HG03520 (cell line): ENCODE results near the gene MYO18B.

Experiments
- ATAC-seq: cut with Tn5 transposase; IDR thresholded peaks from one replicate; pipeline ENCODE4 v1.9.1; 2021; ENCODE audit warnings: mild to moderate bottlenecking, moderate library complexity; ENCODE audit not compliant: unreplicated experiment

Gene MYO18B

GRCh38 chr22:25747245-25747944 is 5.4 kb downstream of the MYO18B start:
- ATAC-seq: no peak

- ATAC-seq: no peak
Observed at GRCh38 chr22:25748140-25748539, 6.2 kb downstream of the MYO18B start.

GRCh38 chr22:25748704-25749103 is 6.7 kb downstream of the MYO18B start:
- ATAC-seq: no peak

GRCh38 chr22:25749420-25750169 is 7.6 kb downstream of the MYO18B start:
- ATAC-seq: peak; percentile 65

- ATAC-seq: no peak
Observed at GRCh38 chr22:25750569-25751173, 8.7 kb downstream of the MYO18B start.

GRCh38 chr22:25751174-25751581 is 9.2 kb downstream of the MYO18B start:
- ATAC-seq: no peak

- no peak for ATAC-seq
Observed at GRCh38 chr22:25752615-25753214, 10.7 kb downstream of the MYO18B start.

- ATAC-seq: no peak
Observed at GRCh38 chr22:25753252-25753651, 11.3 kb downstream of the MYO18B start.

GRCh38 chr22:25754527-25755202 is 12.7 kb downstream of the MYO18B start:
- ATAC-seq: no peak

- ATAC-seq: no peak
Observed at GRCh38 chr22:25757686-25758085, 15.7 kb downstream of the MYO18B start.

- ATAC-seq: no peak
Observed at GRCh38 chr22:25758316-25758715, 16.3 kb downstream of the MYO18B start.

GRCh38 chr22:25759825-25760231 is 17.8 kb downstream of the MYO18B start:
- ATAC-seq: no peak

- no peak for ATAC-seq
Observed at GRCh38 chr22:25760294-25760693, 18.3 kb downstream of the MYO18B start.

- ATAC-seq: no peak
Observed at GRCh38 chr22:25760848-25761595, 19.0 kb downstream of the MYO18B start.

GRCh38 chr22:25762147-25762546 is 20.2 kb downstream of the MYO18B start:
- ATAC-seq: no peak

- no peak for ATAC-seq
Observed at GRCh38 chr22:25763239-25763777, 21.3 kb downstream of the MYO18B start.

GRCh38 chr22:25764270-25765015 is 22.5 kb downstream of the MYO18B start:
- ATAC-seq: no peak

GRCh38 chr22:25765016-25765367 is 23.0 kb downstream of the MYO18B start:
- ATAC-seq: no peak

GRCh38 chr22:25765801-25766200 is 23.8 kb downstream of the MYO18B start:
- no peak for ATAC-seq
